Peyer's patch (tissue), 4 donors: ENCODE data around the gene PSMD2. TPM values are rescaled to one million over a fixed set of nuclear protein-coding genes. Genes with fewer than 3 reads are reported as not detected.

ENCODE experiments used
- DNase-seq, 3 donors: peaks; one replicate each; pipeline ENCODE4 v3.0.0-alpha.2; 2017 to 2019
- H3K27ac ChIP-seq, 4 donors: fragments of 200-600 bp; sonication (generic); one replicate each; pipeline ENCODE4 v1.5.1; 2016 to 2019
- H3K27me3 ChIP-seq, 2 donors: fragments of 200-600 bp; sonication (generic); one replicate each; pipeline ENCODE4 v1.5.1; 2019
- H3K36me3 ChIP-seq, 3 donors: fragments of 200-600 bp; sonication (generic); one replicate each; pipeline ENCODE4 v1.5.1; 2016 to 2019
- H3K4me1 ChIP-seq, 4 donors: fragments of 200-600 bp; sonication (generic); one replicate each; pipeline ENCODE4 v1.5.1; 2016 to 2019
- H3K4me3 ChIP-seq, 4 donors: fragments of 200-600 bp; sonication (generic); 1 replicate in 3 of 4; 2 replicates in 1 of 4; pipeline ENCODE4 v1.5.1; 2016 to 2019; ENCODE audit warnings: mild to moderate bottlenecking in 1 of 4
- H3K9me3 ChIP-seq, 4 donors: fragments of 200-600 bp; sonication (generic); one replicate each; pipeline ENCODE4 v1.5.1; 2016 to 2019; ENCODE audit warnings: mild to moderate bottlenecking in 1 of 4
- POLR2A ChIP-seq, 2 donors: fragments of 450-650 bp; IDR thresholded peaks; one replicate each; pipeline ENCODE4 v1.5.1; 2017; ENCODE audit warnings: antibody characterized with exemption in 2 of 2, mild to moderate bottlenecking in 2 of 2, moderate library complexity in 2 of 2
- total RNA-seq, 4 donors: library from RNA; depleted of rRNA; stranded (reverse); fragments of >200 nt; gene quantifications; one replicate each; pipeline ENCODE4 v1.1.0, GENCODE V29; 2016
- TF ChIP-seq, protein P1 (sequence below), 6 experiments: fragments of 450-650 bp in 4 of 6; fragments of 200-600 bp in 2 of 6; sonication (generic) in 1 of 6; IDR thresholded peaks; one replicate each; pipeline ENCODE4 v1.5.1; 2017 to 2019; ENCODE audit warnings: antibody characterized with exemption in 6 of 6, mild to moderate bottlenecking in 3 of 6, moderate library complexity in 1 of 6

PSMD2 gene
- total RNA-seq, 4 donors from 2014 or later, result 140 to 198 (median 155) TPM

- DNase-seq, result no peak
- TF ChIP-seq POLR2A (IDR thresholded peaks at IDR 0.05), result no peak
- TF ChIP-seq, protein P1, sequence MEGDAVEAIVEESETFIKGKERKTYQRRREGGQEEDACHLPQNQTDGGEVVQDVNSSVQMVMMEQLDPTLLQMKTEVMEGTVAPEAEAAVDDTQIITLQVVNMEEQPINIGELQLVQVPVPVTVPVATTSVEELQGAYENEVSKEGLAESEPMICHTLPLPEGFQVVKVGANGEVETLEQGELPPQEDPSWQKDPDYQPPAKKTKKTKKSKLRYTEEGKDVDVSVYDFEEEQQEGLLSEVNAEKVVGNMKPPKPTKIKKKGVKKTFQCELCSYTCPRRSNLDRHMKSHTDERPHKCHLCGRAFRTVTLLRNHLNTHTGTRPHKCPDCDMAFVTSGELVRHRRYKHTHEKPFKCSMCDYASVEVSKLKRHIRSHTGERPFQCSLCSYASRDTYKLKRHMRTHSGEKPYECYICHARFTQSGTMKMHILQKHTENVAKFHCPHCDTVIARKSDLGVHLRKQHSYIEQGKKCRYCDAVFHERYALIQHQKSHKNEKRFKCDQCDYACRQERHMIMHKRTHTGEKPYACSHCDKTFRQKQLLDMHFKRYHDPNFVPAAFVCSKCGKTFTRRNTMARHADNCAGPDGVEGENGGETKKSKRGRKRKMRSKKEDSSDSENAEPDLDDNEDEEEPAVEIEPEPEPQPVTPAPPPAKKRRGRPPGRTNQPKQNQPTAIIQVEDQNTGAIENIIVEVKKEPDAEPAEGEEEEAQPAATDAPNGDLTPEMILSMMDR (IDR thresholded peaks at IDR 0.05), result no peak
- Histone ChIP-seq H3K36me3 (no peaks in the 10 kb centered on the region), H3K27me3 (peaks cover 0 to 14% of the 10 kb centered on the region in 2 donors), H3K4me3 (no peak within 1 kb of the TSS), H3K4me1 (no peaks in the 10 kb centered on the region), H3K9me3 (no peaks in the 10 kb centered on the region), H3K27ac (no peak within 1 kb of the TSS)
Measured at GRCh38 chr3:184275961-184276910, 22.8 kb upstream of the PSMD2 start, which contains the start of gene ECE2. ECE2 (plus strand) TSS chr3:184276022; CDS start chr3:184276154, 132 bp downstream.

DNA sequence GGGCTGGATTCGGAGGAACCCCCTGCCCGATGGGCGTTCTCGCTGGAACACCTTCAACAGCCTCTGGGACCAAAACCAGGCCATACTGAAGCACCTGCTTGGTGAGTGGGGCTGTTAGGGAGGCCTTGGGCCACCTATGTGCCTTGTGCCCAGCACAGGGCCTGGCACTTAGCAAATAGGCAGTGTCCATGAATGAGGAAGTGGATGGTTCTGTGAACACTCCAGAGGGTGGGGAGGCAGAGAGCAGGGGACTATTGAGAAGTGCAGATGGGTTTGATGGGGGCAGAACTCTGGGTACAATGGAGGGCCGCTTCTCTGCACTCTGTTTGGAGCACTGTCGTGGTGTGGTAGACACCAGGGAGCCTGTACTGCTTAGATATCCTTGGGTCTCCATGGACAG lies 21.7 kb upstream of the PSMD2 start:
- no peak for DNase-seq
- H3K9me3 ChIP-seq, result no peaks in the 10 kb centered on the region
- H3K36me3 ChIP-seq, result no peaks in the 10 kb centered on the region
- TF ChIP-seq POLR2A (IDR thresholded peaks at IDR 0.05), result no peak
- TF ChIP-seq, protein P1 (IDR thresholded peaks at IDR 0.05), result no peak
- H3K4me1 ChIP-seq, result no peaks in the 10 kb centered on the region
- H3K4me3 ChIP-seq, result no peak overlapping the region
- peaks cover 0 to 14% of the 10 kb centered on the region in 2 donors for H3K27me3 ChIP-seq
- no peak overlapping the region for H3K27ac ChIP-seq

DNA sequence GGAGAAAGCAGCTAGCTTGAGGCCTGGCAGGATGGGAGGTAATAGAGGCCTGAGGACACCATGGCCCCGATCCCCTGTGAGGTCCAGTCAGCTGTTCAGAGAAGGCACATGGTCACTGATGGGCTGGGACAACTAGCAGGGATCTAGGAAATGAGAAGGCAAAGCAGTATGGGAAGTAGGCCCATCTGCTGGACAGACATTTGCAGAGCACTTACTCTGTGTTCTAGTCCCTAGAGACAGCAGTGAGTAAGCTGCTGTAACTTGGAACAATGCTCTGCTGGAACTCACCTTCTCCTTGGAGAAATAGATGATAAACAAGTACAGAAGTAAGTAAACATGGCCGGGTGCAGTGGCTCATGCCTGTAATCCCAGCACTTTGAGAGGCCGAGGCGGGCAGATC lies 16.1 kb upstream of the PSMD2 start:
- no peak for DNase-seq
- Histone ChIP-seq H3K4me1 (no peaks in the 10 kb centered on the region), H3K27me3 (no peaks in the 10 kb centered on the region), H3K4me3 (no peak overlapping the region), H3K36me3 (no peaks in the 10 kb centered on the region), H3K9me3 (no peaks in the 10 kb centered on the region), H3K27ac (no peak overlapping the region)
- TF ChIP-seq, protein P1 (IDR thresholded peaks at IDR 0.05), result no peak
- no peak for TF ChIP-seq POLR2A (IDR thresholded peaks at IDR 0.05)

DNA sequence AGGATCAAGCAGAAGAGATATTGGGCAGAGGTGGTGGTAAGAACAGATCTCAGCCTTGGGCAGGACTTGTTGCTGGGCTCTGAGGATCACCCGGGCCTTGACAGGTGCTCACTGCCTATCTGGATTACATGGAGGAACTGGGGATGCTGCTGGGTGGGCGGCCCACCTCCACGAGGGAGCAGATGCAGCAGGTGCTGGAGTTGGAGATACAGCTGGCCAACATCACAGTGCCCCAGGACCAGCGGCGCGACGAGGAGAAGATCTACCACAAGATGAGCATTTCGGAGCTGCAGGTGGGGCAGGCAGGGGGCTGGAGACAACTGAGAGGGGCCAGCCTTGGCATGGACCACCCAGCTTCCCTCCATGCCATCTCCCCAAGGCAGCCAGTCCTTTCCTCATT lies 15.4 kb upstream of the PSMD2 start:
- no peak for DNase-seq
- no peak overlapping the region for H3K4me3 ChIP-seq

DNA sequence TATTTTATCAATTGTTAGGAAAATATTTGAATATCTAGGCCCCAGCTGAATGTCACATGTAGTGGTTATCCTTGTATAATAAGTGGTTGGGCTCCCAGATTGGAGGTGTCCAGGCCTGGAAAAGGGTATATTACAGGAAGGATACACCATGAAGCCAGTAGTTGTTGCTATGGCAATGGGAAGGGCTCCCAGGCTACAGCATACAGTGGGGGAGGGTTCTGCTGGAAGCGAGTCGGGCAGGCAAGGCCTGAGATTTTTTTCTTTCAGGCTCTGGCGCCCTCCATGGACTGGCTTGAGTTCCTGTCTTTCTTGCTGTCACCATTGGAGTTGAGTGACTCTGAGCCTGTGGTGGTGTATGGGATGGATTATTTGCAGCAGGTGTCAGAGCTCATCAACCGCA lies 14.3 kb upstream of the PSMD2 start:
- no peak for DNase-seq
- H3K27me3 ChIP-seq, result no peaks in the 10 kb centered on the region
- TF ChIP-seq POLR2A (IDR thresholded peaks at IDR 0.05), result no peak
- TF ChIP-seq, protein P1 (IDR thresholded peaks at IDR 0.05), result peak in 3 of 6 experiments; percentile 17 to 31 (median 23)

More for the DNA sequence above, 15.4 kb upstream of the PSMD2 start:
- no peaks in the 10 kb centered on the region for H3K36me3 ChIP-seq
- H3K4me1 ChIP-seq, result no peaks in the 10 kb centered on the region
- H3K27me3 ChIP-seq, result no peaks in the 10 kb centered on the region
- H3K27ac ChIP-seq, result no peak overlapping the region
- H3K9me3 ChIP-seq, result no peaks in the 10 kb centered on the region
- TF ChIP-seq, protein P1 (IDR thresholded peaks at IDR 0.05), result no peak
- no peak for TF ChIP-seq POLR2A (IDR thresholded peaks at IDR 0.05)

More for the DNA sequence above, 14.3 kb upstream of the PSMD2 start:
- no peak overlapping the region for H3K27ac ChIP-seq
- no peak overlapping the region for H3K4me3 ChIP-seq
- no peaks in the 10 kb centered on the region for H3K9me3 ChIP-seq
- H3K36me3 ChIP-seq, result no peaks in the 10 kb centered on the region
- H3K4me1 ChIP-seq, result no peaks in the 10 kb centered on the region
